ENCODE results near the gene U2AF2. TPM values are rescaled to one million over a fixed set of nuclear protein-coding genes. Genes with fewer than 3 reads are reported as not detected.

The U2AF2 gene
- total and polyA plus RNA-seq, 9 of the 15 experiments (the other 6 are each of a cell fraction or from before 2014, with no cell fraction given), result 3.0 to 331 (median 157) TPM

DNA sequence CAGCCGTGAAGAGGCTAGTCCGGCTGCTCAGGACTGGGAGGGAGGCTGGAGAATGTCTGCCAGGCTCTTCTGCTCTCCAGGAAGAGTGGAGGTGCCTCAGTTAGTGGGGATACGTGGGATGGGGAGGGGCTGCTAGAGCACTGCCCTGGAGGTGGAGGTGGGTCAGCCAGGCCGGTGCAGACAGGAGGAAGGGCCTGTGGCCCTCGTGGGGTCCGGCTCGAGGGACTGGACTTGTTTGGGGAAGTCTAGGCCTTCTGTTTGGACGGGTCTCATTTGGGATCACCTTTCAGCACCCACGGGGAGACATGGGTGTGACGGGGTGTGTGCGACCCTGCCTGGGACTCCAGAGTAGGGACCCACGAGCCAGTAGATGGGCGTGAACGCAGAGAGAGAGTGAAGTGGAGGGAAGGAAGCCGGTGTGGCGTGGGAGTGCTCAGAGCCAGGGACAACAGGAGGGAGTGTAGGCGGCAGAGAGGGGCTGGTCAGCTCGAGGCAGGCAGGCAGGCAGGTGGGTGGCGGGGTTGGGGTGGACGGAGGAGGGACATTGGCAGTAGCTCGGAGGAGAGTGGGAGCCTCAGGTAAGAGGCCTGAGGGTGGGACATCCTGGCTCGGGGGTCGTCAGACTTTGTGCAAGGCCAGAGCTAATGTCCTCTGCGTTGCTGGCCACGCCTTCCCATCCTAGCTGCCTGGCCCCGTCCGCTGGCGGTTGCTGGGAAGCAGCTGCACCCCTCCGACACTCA lies 31.6 kb downstream of the U2AF2 start:
- peaks cover 0 to 57% of the 10 kb centered on the region in 2 experiments; a peak in 3 of 5 replicates for H3K4me1 ChIP-seq (replicated peaks in 1 of 2; ENCODE audit: control insufficient read depth in 2 of 2, insufficient read depth in 2 of 2, low read length in 2 of 2)
- BruUV-seq (replicated peaks), result no TSS peak
- FAIRE-seq, result no peak
- no peak overlapping the region for H2AFZ ChIP-seq (ENCODE audit: low read depth, low read length)
- intact Hi-C loops (cut with micrococcal nuclease) (no loop called here), in situ Hi-C loops (cut with MboI) (no loop called here)
- H4K20me1 ChIP-seq (replicated peaks; ENCODE audit: control insufficient read depth, insufficient read depth, low read length), result peaks cover 39% of the 10 kb centered on the region
- H3K4me3 ChIP-seq, result no peak overlapping the region
- H3K9me3 ChIP-seq (replicated peaks; ENCODE audit: control insufficient read depth, insufficient read depth, low read depth, low read length), result no peaks in the 10 kb centered on the region
- ChIA-PET POLR2A (interaction anchor here (0.6 to 0.9 kb wide), 2 partner anchors 13 to 23 kb away, joined by 3 read pairs; no protein-coding TSS in a partner anchor), CTCF (ENCODE audit: low intra/inter-chr PET ratio) (no interaction called here)
- ATAC-seq, result no peak
- peaks cover 85% of the 10 kb centered on the region; the same call in 2 of the 3 replicates for H3K36me3 ChIP-seq (ENCODE audit: control insufficient read depth, insufficient read depth, low read length)
- WGBS (ENCODE audit: insufficient coverage, low coverage, missing lambda C conversion rate), result 89% methylated on average over 22 of the region's 29 CpGs
- no peaks in the 10 kb centered on the region for H3K9me1 ChIP-seq (ENCODE audit: control insufficient read depth, insufficient read depth, low read length)
- DNase-seq (ENCODE audit: extremely low read depth in 1 of 4, low spot score in 3 of 4), result no peak
- H3K9ac ChIP-seq (ENCODE audit: insufficient read depth in 1 of 2, low read depth in 2 of 2, low read length in 2 of 2), result peak overlapping the region in 1 of 2 experiments; percentile 45; a peak in 1 of 4 replicates
- no peaks in the 10 kb centered on the region for H3K27me3 ChIP-seq (ENCODE audit: control insufficient read depth in 2 of 2, insufficient read depth in 2 of 2, low read length in 2 of 2)
- TF ChIP-seq ILF3 (IDR thresholded peaks at IDR 0.05; ENCODE audit: borderline replicate concordance) (no peak), POLR2G (IDR thresholded peaks at IDR 0.05; ENCODE audit: low read depth, low read length) (peak; percentile 45; the same call in 1 of the 2 replicates), RCOR1 (IDR thresholded peaks at IDR 0.05; ENCODE audit: borderline replicate concordance in 1 of 2, low read depth in 2 of 2, low read length in 2 of 2) (no peak), E4F1 (CRISPR knock-in tag; IDR thresholded peaks at IDR 0.05; ENCODE audit: borderline replicate concordance) (no peak), MCM3 (IDR thresholded peaks at IDR 0.05) (no peak), ATF1 (CRISPR knock-in tag; IDR thresholded peaks at IDR 0.05) (no peak), ATF1 (tag; IDR thresholded peaks at IDR 0.05) (no peak), RBFOX2 (IDR thresholded peaks at IDR 0.05; ENCODE audit: low read depth, low read length) (0 out of 2 replicates have a peak, but pooled peaks have one; percentile 8)
- H3K79me2 ChIP-seq (ENCODE audit: control insufficient read depth, insufficient read depth, low read length), result peaks cover 26% of the 10 kb centered on the region
- no peak overlapping the region for H3K4me2 ChIP-seq (ENCODE audit: insufficient read depth, low read length)
- H3K27ac ChIP-seq (ENCODE audit: extremely low read depth, low read depth, low read length), result no peak overlapping the region

Data from K562 (cell line).